Left colon (tissue), 2 donors: ENCODE data around the gene ADSL. TPM values are rescaled to one million over a fixed set of nuclear protein-coding genes. Genes with fewer than 3 reads are reported as not detected.
A peak's percentile ranks its signal among the peaks of the same experiment; 100 is the strongest.

Experiments used
- ATAC-seq: fragments of 200-7000 bp; cut with Tn5 transposase; one replicate; pipeline ENCODE4 v1.9.1; 2020; ENCODE audit warnings: mild to moderate bottlenecking, moderate library complexity
- DNase-seq, 2 donors: peaks; one replicate each; pipeline ENCODE4 v3.0.0-alpha.2; 2020
- intact Hi-C, 2 donors: fragments of 100-400 bp; cut with DNase I in 1 of 2; cut with micrococcal nuclease in 1 of 2; formaldehyde crosslinking; loops; one replicate each; pipeline versions ENCODE4 v1.11.2 to v1.14.0; 2022; cut with DNase I, micrococcal nuclease
- total RNA-seq, 2 donors: library from RNA; stranded (reverse); fragmentation: NEBNext Ultra II Directional; extraction: Animal tissue kit (Norgen Biotek cat#: 25700); gene quantifications; one replicate each; pipeline ENCODE4 v1.2.1, GENCODE V29; 2021
- donor health status: DM: no; HTN: no; CAD: no.
- donor health status: DM: yes; HTN: yes; CAD: no.

ADSL gene
- total RNA-seq, 2 donors from 2014 or later = 34.2 to 34.9 TPM

DNA sequence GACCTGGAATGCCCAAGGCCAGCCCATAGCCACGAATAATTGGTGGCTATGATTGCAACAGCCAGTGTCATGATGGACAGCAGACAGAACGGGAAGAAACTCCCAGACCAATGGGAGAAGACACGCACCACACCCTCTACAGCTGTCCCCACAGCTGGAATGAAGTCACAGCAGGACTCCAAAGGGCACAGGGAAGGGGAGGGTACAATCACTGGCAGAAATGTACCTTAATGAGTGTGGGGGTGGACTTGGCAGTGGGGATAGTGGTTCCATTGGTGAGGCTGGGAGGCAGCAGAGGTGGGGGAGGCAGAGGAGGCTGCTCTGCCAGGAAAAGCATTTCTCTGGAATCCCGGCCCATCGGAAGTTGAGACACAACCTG, 77.0 kb downstream of the ADSL start:
- no peak for DNase-seq
- peak; percentile 28 for ATAC-seq
- intact Hi-C loops = no loop called here

DNA sequence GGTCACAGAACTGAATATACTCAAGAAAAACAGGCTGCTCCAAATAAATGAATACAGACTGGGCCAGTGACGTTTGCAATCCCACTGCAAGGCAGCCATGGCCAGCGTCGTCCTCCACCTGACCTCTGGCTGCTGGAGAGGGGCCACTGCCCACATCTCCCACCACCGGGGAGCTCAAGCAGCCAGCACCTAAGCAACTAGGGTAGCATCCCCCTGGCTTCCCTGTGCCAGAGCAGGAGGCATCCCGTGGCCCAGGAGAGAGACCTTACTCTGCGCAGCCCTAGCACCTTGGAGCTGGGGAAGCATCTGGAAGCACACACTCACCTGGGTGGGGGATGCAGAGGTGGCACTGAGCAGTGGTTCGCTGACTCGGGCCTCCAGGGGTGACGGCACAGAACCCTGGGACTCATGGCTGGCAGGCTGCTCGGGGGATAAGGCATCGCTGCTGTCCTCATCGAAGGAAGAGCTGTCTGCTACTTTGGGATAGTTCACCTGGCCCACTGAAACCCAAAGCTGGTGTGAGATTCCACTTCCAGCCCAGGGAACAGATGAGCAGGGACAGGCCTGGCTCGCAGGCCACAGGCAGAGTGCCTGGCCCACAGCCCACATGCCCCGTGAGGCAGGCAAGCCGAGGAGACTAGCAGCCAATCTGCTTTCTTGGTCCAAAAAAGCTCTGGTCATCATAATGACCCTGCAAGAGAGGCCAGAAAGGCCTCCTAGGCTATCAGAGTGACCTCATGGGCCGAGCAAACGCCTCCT, 77.8 kb downstream of the ADSL start:
- intact Hi-C loops = no loop called here
- no peak for ATAC-seq
- DNase-seq = no peak

DNA sequence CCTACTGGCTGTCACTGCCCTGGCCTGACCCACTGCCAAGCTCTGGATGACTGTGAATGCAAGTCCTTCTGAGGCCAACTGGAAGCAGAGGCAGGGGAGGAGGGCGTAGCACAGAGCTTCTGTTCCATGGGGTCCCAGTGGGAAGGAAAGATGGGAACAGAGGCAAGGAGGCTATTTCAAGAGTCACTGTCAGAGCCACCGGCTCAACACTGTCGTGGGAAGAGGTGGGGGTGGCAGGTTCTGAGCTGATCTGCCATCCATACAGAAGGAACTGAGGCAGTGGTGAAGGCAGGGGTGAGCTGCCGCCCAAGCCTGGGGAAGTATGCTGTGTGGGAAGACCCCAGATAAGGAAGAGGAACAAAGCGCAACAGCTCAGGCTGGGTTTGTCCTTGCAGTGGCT, 78.8 kb downstream of the ADSL start:
- no peak for ATAC-seq
- DNase-seq = no peak
- intact Hi-C loops = no loop called here

DNA sequence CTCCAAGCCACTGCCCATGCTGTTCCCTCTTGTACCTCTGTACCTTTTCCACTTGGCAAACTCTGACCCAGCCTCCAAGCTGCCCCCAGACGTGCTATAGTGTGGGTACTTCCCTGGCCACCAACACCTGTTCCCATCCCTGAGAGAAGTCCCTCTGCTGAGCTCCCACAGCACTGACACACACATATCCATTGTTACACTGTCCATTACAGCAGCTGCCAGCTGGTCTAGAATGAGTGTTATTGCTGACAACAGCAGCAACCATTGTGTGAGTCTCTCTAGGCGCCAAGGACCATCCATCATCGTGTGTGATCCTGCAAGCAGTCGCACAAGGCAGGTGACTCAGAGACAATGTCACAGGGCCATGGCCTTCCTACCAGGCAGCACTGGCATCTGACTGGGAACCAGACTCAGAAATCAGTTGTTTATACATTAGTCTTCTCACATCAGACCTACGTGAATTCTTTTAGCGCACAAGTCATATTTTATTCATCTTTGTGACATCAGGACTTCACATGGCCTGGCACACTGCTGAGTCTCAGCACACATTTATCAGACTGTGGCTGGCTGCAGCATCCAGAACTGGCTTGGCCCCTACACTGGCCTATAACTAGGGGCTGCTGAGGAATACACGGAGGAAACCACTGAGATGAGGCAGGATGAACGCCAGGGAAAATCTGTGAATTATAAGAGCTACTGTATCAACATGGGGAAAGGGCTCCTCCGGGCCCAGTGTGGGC, 80.5 kb downstream of the ADSL start:
- intact Hi-C loops = no loop called here
- ATAC-seq = peak; percentile 15
- no peak for DNase-seq

DNA sequence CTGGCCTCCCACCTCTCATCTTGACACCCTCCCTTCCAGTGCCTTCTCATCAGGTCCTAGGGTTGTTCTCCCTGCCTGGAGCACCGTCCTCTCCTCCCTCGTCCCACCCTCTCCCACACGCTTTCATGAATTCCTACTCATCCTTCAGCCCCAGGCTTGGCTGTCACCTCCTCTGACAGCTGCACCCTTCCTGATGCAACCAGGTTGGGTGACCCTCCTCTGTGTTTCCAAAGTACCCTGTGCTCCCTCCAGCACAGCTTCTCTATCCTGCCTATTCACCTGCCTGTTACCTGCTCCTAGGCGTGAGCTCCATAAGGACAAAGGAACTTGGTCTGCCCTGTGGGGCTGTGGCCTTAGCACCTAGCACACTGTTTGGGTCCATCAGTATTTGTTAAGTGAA, 82.5 kb downstream of the ADSL start:
- no peak for DNase-seq
- intact Hi-C loops = no loop called here
- ATAC-seq = no peak

DNA sequence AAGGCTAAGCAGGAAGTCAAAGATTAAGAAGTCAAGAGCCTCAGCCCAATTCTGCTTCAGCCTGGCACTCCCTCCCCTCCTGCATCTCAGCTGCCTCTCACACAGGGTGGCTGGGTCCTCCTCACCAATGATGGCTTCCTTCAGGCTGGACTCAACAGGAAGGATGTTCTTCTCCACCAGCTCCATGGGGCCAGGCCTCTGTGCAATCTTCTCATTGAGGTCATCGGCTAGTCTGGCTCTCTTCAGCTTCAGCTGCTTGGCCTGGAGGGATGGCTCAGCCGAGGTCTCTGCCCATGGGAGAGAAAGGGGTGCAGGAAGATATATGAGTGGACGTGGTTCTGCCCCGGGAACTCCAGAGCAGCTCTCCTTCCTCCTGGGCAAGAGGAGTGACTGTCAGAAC, 83.2 kb downstream of the ADSL start:
- DNase-seq = no peak
- intact Hi-C loops = no loop called here
- no peak for ATAC-seq

DNA sequence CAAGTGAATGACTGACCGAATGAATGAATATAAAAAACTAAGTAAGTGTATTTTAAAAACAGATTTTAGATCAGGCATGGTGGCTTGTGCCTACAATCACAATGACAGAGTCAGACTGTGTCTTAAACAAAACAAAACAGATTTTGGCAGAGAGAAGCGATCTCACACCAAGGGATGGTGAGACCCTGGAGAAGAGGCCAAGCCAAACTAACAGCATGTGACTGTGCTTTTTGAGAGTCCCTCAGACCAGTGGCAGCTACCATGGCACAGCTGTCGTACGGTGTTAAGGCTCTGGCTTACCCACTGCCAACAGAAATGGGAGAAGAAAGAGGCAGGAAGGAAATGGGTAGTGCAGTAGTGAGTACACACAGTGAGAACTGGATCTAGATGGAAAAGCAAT, 84.7 kb downstream of the ADSL start:
- no peak for DNase-seq
- no peak for ATAC-seq
- intact Hi-C loops = loop anchor here in 1 of 2 donors (10.0 kb wide), 1 partner anchor 54 kb away; no protein-coding TSS in a partner anchor

DNA sequence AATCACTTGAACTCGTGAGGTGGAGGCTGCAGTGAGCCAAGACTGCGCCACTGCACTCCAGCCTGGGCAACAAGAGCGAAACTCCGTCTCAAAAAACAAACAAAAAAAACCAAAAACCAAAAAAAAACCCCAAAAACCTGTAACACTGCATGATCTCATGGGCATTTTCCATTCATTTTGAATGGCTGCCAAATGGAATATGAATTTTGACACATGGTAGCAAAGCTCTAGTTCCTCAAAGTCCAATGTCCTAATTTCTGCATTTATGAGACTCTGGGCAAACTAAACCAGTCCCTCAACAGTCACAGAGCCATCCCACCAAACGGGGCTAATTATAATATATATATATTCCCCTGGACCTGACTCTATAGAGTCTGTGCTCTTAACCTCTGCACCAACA, 85.9 kb downstream of the ADSL start:
- no peak for DNase-seq
- intact Hi-C loops = loop anchor here in 1 of 2 donors (10.0 kb wide), 1 partner anchor 53 kb away; no protein-coding TSS in a partner anchor
- ATAC-seq = peak; percentile 33

DNA sequence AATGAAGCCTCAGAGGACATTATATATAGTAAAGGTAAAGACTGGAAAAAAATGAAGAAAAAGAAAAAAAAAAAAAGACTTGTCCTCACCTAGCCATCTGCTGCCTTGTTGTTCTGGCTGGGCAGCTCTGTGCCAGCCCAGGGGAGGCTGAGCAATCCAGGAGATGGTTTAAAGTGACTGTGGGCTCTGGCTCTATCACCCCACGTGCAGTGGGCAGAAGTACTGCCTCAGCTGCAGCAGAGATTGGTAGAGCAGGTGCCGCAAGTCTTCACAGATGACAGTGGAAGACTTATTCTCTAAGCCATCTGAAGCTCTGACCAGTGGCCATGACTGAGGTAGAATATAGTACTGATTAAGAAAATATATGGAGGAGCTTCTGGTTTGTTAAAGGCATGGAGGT, 86.3 kb downstream of the ADSL start:
- intact Hi-C loops = loop anchor here in 1 of 2 donors (10.0 kb wide), 1 partner anchor 52 kb away; no protein-coding TSS in a partner anchor
- ATAC-seq = no peak

DNA sequence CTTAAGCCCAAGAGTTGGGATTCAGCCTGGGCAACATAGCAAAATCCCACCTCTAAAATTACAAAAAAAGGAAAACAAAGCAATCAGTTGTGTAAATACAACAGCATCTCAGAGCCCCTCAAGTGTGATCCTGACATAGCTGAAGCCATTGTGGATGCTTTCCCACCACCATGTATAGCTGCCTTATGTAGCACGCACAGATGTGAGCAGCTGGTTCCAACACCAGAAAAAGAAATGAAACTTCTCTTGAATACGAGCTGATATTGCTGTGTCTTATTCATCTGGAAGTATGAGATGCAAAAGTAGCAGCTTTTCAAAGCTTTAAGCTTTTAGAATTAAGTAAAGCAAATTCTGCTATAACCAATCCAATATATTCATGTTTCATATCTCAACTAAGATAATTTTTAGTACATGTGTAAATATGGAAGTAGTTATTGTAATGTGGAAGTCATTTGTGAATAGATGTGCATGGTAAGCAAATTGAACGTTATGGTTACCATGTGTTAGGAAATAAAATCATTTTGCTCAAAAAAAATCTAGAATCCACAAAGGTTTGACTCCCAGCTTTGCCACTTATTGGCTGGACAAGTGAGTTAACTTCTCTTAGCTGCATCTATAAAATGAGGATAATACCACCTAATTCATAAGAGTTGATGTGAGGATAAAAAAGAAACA, 87.3 kb downstream of the ADSL start:
- ATAC-seq = no peak
- intact Hi-C loops = loop anchor here in 1 of 2 donors (10.0 kb wide), 1 partner anchor 51 kb away; no protein-coding TSS in a partner anchor
- DNase-seq = no peak

More for the DNA sequence above, 86.3 kb downstream of the ADSL start:
- no peak for DNase-seq

DNA sequence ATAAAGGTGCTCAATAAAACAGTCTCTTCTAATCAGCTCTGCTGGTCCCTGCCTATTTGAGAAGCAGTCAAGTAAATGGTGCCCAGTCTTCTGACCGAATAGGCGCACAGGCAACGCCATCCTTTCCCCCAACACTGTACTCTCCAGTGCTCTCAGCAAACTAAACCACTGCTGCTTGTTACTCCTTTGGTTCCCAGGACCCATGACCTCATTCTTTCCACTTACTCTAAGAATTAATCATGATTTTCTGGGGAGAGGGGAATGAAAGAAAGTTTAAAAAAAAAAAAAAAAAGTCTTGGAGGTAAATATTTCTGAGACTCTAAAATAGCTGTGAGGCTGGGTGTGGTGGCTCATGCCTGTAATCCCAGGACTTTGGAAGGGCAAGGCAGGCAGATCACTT, 87.8 kb downstream of the ADSL start:
- intact Hi-C loops = loop anchor here in 1 of 2 donors (10.0 kb wide), 1 partner anchor 51 kb away; no protein-coding TSS in a partner anchor
- no peak for DNase-seq

DNA sequence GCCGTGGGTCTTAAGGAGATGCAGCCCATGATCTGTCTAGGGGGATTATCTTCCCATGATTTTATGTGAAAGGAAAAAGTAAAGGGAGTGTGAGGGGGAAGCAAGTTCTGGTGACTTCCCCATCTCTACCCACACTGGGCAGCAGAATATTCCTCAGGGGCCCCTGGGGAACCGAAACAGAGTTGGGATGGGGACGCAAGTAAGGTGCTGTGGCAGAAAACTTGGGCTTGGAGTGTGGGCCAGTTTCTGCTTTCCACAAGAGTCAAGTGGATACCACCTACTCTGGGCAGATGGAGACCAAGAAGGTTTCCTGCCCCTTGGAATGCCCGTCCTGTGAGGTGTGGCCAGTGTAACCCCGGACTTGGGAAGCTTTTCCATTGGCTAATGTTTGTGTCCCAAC, 88.4 kb downstream of the ADSL start:
- no peak for ATAC-seq
- DNase-seq = no peak
- intact Hi-C loops = loop anchor here in 1 of 2 donors (10.0 kb wide), 1 partner anchor 50 kb away; no protein-coding TSS in a partner anchor

More for the DNA sequence above, 87.8 kb downstream of the ADSL start:
- no peak for ATAC-seq

DNA sequence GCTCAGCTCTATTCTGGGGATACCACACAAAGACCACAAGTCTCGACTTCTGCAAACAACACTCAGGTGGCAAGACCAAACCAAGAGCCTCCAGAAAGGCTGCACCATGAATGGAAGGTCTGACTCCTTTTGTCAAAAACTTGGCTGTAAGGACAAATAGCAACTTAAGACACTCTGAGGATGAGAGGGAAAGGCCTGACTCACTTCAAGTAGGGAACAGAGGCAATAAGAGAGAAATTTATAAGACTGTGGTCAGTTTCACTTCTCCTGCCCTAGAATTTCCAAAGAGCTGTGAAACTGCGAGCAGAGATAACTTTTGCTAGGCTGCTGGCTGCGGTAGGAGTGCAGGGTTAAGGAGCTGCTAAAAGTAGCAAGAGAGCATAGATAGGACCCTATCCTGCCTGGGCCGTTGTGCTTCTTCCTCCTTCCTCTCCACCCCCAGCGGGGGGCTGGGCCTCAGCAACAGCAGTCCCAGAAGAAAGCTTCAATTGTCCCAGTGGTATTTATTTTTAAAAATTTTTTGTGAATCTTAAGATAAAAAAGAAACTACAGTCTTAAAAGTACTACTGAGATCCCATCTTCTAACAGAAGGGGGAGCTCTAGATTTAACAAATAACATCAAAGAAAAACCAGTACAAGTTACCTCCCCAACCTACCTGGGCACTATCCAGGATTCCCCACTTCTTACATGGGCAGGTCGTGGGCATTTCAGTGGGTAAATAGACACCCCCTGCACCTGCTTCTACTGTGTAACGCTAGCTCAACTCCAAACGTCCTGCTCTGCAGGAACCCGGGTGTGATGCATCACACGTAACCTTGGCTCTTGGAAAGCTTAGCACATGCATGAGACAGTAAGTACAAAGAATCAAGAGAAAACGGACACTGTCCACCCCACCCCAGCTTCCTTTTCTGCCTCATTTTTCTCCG, 90.5 kb downstream of the ADSL start:
- peak in 1 of 2 donors; percentile 24 for DNase-seq
- intact Hi-C loops = loop anchor here in 1 of 2 donors (2.0 to 10.0 kb wide), 2 partner anchors 48 to 210 kb away; no protein-coding TSS in a partner anchor
- ATAC-seq = peak; percentile 73

Other genes starting within 250 kb of the ADSL start
- 10 to 100 TPM; 50.9 to 51.0 TPM for gene TNRC6B, start 168.6 kb upstream of the ADSL start, total RNA-seq
- gene SGSM3, start 24.1 kb downstream of the ADSL start, total RNA-seq = 100 to 1,000 TPM; 121 to 142 TPM